ENCODE results near the gene MEIOSIN.

GRCh38 chr19:45752639-45753038, 19.4 kb downstream of the MEIOSIN start:
- no peak for TF ChIP-seq EP300 (conservative IDR thresholded peaks at IDR 0.05; ENCODE audit: poor library complexity, severe bottlenecking)
- no peak for TF ChIP-seq CTCF (IDR thresholded peaks at IDR 0.05; ENCODE audit: poor library complexity, severe bottlenecking)
